Activated T-cell treated with anti-CD3 and anti-CD28 coated beads, Interleukin-2, amount 50 U/mL, for 48 hours (primary cell): ENCODE measurements around the gene PIBF1.
"Not testable (repeated sequence)": the region's sequence is repeated elsewhere in the genome, so short reads cannot be mapped to it uniquely, and the experiment has no call there.

Source experiments
- DNase-seq, 2 experiments: peaks; one replicate each; pipeline ENCODE4 v3.0.0-alpha.2; 2020

PIBF1 gene

DNA sequence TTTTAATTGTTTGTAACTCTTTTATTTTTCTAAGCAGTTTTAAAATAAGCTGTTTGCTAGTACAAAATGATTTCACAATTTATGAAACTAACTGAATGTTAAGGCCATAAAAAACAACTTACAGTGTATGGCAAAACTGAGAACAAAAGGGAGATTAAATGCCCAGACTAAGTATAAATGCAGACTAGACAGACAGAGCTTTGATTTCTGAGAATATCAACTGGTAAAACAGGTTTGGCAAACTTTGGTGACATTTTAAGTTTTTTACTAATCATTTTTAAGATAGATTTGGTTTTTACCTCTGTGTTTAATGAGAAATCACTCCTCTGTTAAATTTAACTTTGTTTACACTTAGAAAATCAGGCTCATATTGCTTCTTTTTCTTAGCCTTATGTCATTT is 149.4 kb downstream of the PIBF1 start:
- no peak for DNase-seq

DNA sequence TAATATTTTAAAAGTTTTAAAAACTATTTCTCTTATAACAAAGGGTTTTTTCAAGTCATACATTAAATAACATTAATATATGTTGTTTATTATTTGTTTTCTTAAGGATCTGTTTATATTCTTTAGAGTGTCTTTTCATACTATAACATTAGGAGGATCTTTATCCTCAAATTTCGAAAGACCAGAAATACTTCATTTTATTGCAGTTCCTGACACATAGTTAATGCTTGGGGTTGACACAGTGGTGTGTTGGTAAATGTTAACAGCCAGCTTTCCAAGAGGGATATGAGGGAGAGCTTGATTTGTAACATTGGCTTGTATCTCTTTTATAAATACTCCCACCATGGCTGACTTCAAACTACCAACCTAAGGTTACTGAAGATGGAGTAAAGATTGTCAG is 150.3 kb downstream of the PIBF1 start:
- no peak for DNase-seq

DNA sequence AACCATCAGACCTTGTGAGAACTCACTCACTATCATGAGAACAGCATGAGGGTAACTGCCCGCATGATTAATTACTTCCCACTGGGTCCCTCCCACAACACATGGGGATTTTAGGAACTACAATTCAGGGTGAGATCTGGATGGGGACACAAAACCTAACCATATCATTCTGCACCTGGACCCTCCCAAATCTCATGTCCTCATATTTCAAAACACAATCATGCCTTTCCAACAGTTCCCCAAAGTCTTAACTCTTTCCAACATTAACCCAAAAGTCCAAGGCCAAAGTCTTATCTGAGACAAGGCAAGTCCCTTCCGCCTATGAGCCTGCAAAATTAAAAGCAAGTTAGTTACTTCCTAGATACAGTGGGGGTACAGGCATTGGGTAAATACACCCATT is 164.3 kb downstream of the PIBF1 start:
- not testable (repeated sequence) for DNase-seq

DNA sequence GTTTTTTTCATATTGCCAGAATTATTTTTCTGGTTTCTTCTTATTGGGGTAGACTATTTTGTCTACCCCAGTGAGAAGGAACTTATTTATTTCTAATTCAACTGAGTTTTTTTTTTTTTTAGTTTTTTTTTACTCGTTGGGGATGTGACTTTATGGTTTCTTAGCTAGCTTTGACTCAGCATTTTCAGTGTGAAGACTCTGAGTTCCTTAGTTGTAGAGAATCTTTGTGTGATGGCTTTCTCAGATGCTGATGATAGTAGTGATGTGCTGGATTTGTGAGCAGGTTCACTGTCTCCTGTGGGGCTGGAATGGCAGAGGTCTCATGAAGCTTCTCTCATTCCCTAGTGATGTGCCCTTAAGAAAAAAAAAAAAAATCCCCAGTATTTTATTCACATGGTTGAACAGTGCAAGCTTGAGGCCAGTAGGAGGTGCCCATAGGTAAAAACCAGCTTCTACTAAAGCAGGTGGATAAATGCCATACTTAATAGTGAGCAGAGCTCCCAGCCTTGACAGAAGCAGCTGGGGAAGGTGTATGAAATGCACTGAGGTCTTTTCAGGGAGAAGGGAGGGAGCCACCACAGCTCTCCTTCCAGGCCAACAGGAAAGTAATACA is 170.7 kb downstream of the PIBF1 start:
- no peak for DNase-seq

DNA sequence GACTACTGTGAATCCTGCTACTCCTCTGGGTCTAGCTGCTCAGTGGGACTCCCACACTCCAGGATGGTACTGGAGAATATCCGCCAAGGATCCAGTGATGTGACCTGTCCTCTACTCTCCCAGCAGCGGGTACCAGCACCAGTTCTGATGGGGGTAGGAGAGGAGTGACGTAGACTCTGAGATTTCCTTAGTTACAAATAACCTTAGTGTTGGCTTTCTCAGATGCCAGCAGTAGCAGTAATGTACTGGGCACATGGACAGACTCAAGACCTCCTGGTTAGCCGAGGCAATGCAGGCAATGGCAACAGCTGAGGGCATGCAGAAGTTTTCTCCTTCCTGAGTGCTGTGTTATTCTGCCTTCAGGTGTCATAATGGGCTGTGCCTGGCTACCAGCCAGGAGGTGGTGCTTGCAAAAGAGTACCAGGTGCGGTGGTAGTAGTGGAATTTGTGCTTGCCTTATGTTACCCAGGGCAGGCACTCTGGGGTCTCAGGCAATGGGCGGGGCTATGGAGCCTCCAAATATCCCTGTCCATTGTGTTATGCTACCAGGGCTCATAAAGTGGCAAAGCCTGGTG is 171.5 kb downstream of the PIBF1 start:
- no peak for DNase-seq

DNA sequence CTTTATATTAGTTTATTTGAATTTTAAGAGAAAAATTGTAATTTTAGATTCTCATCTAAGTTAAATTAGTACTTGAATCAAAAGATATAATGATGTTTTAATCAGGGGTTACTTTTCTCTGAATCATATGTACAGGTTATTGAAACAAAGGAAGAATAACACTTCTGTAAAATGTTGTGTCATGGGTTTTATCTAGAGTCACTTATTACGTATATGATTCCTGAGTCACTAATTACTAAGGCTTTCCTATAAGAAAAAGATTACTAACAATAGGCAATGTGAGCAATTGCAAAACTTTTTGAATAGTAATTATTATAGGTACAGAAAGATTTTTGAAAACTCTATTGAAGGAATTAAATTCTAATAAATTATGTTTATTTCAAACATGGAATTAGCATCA is 177.7 kb downstream of the PIBF1 start:
- DNase-seq: no peak

DNA sequence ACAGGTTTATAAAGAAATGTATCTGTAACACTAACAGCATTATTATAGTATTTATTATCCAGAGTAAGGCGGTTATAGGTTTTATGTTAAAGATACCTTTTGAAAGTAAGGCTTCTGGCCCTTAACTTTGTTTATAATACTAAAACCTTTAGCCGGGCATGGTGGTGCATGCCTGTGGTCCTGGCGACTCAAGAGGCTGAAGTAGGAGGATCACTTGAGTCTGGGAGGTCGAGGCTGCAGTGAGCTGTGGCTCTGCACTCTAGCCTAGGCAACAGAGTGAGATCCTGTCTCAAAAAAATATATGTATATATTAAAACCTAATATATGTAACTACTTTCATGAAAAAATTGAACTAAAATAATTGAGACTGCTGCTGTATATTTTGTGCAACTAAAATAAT is 178.2 kb downstream of the PIBF1 start:
- DNase-seq: no peak

DNA sequence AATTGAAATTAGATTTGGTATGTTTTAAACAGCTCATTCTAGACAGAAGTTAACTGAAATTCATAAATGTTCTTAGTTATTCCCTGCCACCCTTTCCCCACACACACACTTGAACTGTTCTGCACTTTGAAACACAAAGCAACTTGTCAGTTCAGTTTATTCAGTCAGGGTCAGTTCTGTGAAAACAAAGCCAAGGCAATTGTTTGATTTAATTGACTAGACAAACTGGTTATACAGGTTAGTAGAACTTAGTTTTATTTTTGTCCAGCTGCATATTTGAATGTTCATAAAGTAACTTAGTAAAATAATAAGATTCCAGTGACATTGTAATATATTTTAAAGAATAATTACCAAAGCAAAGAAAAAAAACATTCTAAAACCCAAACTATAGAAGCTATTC is 178.6 kb downstream of the PIBF1 start:
- no peak for DNase-seq

DNA sequence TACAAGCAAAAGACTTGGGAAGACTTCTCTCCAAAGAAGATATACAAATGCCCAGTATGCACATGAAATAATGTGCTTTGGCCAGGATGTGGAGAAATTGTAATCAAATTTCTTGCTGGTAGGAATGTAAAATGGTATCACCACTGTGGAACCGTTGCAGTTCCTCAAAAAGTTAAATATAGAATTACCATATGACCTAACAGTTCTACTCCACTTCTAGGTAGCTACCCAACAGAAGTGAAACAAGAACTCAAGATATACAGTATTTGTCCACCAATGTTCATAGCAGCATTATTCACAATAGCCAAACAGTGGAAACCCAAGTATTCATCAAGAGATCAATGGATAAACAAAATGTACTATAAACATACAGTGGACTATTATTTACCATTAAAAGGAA is 181.8 kb downstream of the PIBF1 start:
- no peak for DNase-seq

DNA sequence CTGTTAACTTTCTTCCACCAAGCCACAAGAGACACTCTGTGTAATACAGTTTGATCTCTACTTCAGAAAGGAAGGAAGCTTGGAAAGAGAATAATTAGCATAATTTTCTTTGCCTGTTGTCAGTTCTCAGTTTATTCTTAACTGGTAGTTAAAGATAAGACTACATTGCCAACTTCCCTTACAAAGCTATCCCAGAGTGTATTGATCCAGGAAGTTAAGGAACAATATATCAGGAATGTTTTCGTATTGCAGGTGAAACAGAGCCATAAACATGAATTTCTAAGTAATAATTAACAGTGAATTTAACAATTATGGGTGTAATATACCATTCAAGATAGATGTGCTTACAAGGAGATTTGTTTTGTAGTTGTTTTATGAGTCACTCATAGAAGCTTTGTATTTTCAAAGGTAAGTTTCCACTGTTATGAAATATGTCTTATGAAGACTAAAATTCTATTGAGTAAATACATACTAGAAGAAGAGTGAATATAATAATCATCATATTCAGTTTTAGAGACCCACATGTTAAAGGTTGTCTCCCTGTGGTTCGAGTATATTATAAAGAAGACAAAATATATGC is 188.5 kb downstream of the PIBF1 start:
- DNase-seq: no peak

DNA sequence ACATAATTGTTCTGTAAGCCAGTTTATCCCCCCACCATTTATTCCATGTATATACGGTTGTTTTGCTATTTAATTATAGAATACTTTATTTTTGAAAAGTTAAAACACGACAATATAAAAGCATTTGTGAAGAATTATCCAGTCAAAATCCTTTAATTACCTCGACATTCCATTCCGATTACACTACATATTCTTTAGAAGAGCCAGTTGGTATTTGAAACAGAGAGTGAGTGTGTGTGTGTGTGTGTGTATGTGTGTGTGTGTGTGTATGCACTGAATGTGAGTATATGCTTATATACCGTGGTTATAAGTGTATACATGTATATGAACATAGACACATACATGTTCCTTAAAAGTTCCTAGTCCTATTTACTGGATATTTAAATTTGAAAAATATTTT is 189.0 kb downstream of the PIBF1 start:
- DNase-seq: no peak

DNA sequence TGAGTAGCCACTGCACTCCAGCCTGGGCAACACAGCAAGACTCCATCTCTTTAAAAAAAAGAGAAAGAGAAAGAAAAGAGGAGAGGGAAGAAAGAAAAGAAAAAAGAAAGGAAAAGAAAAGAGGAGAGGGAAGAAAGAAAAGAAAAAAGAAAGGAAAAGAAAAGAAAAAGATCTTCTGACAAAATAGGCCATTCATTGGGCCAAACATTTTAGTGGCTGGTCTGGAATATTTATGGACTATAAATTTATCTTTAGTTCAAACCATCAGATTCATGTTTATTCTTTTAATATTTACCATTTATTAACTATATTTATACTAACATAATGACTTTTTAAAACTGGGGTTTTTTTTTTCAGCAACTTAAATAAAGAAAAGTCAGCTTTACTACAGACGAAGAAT is 191.3 kb downstream of the PIBF1 start:
- DNase-seq: no peak

DNA sequence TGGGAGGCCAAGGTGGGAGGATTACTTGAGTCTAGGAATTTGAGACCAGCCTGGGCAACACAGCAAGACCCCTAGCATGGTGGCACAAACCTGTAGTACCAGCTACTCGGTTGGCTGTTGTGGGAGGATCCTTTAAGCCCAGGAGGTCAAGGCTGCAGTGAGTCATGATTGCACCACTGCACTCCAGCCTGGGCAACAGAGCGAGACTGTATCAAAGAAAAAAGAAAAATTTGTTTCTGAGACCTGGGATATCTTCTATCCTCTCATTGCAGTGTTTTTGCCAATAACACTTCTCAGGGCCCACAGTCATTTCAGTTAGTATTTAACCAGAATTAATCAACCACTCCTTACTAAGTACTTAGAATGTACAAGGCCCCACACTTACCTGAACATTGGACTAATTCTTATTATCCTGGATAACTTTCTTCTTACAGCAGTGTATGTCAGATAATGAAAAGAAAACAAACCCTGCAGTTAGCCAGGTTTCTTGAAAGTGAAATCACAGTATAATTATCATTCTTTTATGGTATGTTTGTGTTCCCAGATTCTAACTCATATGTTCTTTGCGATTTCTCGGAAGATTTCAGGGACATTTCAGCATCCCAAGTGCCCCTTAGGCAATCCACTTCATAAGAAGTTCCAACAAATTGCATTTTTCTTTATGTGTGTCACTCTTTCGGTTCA is 201.3 kb downstream of the PIBF1 start:
- DNase-seq: no peak

DNA sequence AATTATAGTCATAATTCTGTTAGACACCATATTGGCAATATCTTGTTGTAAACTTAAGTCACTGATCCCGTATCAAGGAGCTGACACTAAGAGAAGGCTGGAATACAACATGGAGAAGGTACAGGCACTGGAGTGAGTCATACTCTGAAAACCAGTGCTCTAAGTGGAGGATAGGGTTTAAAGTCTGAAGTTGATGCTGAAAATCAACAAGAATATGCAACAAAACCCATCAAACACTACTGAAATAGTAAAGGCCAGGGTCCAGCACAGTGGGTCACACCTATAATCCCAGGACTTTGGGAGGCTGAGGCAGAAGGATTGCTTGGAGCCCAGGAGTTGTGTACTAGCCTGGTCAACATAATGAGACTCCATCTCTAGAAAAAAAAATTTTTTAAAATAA is 203.7 kb downstream of the PIBF1 start:
- DNase-seq: no peak

DNA sequence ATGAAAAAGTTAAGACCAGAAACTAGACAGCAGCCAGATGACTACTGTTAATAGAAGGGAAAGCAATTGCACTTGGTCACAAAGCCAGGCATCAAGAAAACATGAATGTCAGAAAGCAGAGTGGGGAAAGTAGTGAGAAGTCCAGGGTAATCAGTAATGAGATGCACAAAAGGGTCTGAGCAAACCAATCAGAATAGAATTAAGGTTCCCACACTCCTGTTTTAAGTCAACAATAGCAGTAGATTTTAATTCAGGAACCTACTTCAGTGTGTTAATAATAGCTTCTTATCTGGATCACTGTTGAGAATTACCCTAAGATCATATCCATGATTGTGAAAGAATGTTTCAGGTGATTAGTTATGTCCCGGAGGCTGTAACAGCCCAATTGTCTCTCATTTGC is 204.3 kb downstream of the PIBF1 start:
- no peak for DNase-seq

DNA sequence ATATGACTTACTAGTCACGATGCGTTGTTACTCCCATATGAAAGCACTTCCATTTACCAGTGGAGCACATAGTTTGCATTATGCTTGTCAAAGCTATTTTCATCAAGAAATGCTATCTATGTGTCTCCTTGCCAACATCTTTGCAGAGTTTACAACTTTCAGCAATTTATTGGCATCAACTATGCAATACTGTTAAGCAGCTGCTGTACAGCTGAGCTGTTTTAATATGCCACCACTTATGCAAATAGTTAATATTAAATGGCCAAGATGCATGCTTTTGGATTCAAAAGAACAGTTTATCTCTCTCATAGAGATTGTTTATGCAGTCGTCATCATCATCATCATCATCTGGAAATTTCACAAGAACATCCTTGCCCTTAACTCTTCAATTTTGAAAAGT is 209.0 kb downstream of the PIBF1 start:
- no peak for DNase-seq

DNA sequence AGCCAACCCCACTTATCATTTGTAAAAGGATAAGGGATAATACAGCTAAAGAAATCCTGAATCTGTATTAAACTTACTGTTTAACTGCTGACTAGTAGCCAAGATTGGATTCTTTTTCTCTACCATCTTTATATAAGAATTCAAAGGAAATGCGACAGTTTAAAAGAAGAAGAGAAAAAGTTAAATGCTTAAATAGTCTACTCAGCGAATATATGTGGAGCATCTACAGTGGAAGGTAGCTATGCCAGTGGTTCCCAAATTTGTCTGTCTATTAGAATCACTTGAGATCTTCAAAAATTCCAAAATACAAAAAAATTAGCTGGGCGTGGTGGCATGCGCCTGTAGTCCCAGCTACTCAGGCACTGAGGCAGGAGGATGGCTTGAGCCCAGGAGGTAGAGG is 216.1 kb downstream of the PIBF1 start:
- no peak for DNase-seq

DNA sequence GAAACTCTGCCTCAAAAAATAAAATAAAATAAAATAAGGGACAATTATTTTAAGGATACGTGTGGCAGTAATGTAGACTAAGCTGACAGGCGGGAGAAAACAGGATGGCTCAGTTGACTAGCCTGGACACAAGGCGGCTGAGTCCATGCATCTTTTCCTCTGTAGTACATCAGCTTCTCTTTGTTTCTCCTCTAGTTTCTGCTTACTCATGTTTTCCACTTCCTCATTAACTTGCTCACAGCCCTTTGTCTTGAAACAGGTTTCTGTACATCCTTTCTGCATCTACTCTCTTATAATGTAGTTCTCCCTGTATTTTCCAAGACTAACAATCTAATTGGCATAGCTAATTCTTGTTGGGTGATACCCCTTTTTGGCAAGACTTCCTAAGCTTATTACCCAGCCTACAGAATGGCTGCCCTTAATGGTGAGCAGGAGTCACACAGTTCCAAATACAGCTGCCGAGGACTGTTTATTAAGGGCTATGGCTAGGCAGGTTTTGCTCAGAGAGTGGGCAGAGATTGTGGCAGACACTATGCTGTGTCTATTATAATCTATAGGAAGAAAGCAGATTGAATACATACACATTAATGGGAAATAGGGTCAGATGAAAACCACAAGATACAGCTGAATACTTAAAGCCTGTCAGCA is 218.2 kb downstream of the PIBF1 start:
- no peak for DNase-seq

DNA sequence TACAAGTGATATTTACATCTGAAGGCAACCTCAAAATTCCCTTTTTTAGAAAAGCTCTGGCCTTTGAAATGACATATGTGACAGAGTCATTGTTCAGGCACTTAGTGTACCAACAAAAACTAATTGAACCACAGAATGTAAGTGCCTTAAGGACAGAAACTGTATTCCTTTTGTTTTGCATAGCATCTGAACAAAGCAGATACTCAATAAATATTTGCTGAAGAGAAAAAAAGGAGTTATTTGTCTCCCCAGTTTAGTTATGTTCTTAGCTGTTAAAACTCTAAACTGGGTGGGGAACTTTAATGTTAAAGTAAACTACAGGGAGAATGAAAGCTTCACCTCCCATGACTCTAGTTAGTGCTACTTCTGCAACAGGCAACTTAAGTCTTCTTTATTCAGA is 220.0 kb downstream of the PIBF1 start:
- DNase-seq: no peak

DNA sequence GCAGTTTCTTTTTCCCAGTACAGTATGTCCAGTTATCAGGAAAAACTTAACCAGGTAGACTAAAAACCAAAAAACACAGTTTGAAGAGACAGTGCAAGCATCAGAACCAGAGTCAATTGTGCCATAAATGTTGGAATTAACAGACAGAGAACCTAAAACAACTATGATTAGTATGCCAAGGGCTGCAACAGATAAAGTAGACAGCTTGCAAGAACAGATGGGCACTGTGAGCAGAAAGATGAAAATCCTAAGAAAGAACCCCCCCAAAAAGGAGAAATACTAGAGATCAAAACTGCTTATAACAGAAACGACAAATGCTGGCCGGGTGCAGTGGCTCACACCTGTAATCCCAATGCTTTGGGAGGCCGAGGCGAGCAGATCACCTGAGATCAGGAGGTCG is 229.8 kb downstream of the PIBF1 start:
- DNase-seq: no peak

DNA sequence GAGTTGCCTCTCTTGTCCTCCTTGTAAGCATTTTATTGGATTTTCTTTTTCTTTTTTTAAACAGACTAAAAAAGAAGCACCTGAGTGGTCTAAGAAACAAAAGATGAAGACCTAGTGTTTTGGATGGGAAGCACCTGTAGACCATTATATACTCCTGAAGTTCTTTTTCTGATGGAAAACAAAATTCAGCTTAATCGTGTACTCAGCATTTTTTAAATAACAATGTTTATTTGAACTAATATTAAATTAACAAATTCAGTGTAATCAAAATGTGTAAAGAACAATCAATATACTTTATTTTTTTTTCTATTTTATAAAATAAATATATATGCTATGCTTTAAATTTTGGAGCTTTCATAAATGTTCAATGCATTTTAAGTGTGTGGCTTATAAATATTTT is 233.9 kb downstream of the PIBF1 start:
- DNase-seq: no peak

DNA sequence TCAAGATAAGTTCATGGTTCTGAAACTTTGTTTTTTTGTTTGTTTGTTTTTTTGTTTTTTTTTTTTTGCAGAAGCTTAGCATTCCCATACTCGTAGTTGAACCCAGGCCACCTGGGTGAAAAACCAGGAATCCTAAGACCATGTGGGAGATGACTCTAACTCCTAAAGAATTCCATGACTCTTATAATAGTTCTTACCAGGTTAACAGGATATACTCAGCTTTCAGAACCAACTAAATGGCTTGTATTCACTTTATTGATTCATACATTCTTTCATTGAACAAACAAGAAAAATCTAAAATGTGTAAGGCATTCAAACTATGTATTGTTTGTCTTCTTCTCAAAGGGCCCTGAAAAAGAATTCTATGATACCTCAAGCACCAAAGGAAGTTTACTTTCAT is 236.4 kb downstream of the PIBF1 start:
- DNase-seq: no peak

DNA sequence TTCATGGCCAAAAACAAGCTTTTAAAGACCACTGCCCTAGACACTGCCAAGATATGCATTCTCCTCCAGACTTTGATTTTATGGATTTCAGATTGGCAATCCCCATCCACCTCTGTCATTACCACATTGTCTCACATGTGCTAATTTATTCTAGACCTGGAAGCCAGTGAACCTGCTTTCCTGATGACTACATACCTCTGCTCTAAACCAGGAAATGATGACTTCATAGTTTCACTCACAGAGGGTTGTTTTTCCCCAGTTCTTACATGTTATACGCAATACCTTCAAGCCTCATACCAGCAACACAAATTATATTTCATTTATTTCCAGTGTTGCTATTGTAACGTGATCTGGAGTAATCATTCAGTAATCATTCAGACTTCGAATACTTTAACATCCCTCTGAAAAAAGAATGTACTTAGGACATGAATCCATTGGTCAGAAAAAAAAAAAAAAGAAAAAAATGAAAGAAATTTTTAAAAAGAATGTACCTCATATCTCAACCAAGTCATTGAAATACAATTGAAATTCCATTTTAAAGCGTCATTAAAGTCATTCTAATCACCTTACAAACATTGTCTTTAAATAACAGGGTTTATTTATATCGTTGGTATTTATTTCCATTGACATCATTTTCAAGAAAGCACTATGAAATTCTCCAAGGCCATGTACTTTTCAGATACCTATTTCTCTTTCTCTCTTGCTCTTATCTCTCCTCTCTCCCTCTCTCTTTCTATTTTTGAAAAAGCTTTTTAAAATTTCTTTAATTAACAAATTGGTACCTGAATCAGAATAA is 243.5 kb downstream of the PIBF1 start:
- no peak for DNase-seq
